ENCODE measurements around the gene ANG.
"Not testable (repeated sequence)": the region's sequence is repeated elsewhere in the genome, so short reads cannot be mapped to it uniquely, and the experiment has no call there.

ANG gene

DNA sequence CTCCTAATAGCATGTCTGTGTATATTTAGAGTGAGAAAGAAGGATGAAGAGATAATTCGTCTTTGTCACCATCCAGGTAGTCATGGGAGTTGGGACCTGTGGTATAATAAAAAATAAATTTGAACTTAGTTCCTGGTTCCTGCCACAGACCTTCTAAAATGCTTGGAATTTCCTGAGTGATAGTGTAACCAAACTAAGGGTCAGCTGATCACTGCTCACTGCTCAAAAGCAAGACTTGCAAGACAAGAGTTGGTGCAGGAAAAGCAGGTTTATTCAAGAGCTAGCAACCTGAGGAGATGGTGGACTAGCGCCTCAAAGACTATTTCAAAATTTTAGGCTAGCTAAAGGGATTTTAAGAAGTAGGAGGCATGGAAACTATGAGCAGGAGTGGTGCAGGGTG, 19.1 kb downstream of the ANG start:
- no peaks in the 10 kb centered on the region for H3K9me3 Mint-ChIP-seq
- no peak overlapping the region for H3K27ac Mint-ChIP-seq
- H3K27me3 Mint-ChIP-seq: no peaks in the 10 kb centered on the region
- H3K4me1 Mint-ChIP-seq: no peaks in the 10 kb centered on the region
- H3K4me3 Mint-ChIP-seq: no peak overlapping the region
- no peaks in the 10 kb centered on the region for H3K36me3 Mint-ChIP-seq

GRCh38 chr14:20711261-20711660, 22.7 kb downstream of the ANG start:
- Mint-ChIP-seq H3K9me3 (no peaks in the 10 kb centered on the region), H3K4me3 (no peak overlapping the region), H3K4me1 (peaks cover 5% of the 10 kb centered on the region), H3K27ac (no peak overlapping the region), H3K36me3 (no peaks in the 10 kb centered on the region), H3K27me3 (no peaks in the 10 kb centered on the region)

DNA sequence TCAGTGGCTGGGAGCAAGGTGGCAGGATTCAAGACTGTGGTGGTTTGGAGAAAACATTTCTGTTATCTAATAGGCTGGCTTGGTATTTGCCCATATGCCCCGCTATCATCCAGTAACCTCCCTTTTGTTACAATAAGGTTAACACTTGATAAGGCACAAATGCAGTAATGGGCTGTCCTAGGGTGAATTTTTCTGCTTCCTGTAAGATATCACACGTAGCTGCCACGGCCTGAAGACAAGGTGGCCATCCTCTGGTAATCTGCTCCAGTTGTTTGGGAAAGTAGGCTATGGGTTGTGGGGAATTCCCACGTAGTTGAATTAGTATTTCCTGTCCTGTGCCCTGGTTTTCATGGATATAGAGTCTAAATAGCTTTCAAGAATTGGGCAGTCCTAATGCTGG, 23.1 kb downstream of the ANG start:
- H3K27ac Mint-ChIP-seq: no peak overlapping the region

GRCh38 chr14:20712904-20713303, 24.3 kb downstream of the ANG start:
- H3K27ac Mint-ChIP-seq: no peak overlapping the region
- H3K4me3 Mint-ChIP-seq: no peak overlapping the region
- no peaks in the 10 kb centered on the region for H3K27me3 Mint-ChIP-seq
- H3K36me3 Mint-ChIP-seq: no peaks in the 10 kb centered on the region
- peaks cover 5% of the 10 kb centered on the region for H3K4me1 Mint-ChIP-seq
- H3K9me3 Mint-ChIP-seq: no peaks in the 10 kb centered on the region

More for the DNA sequence above, 23.1 kb downstream of the ANG start:
- Mint-ChIP-seq H3K4me1 (peaks cover 5% of the 10 kb centered on the region), H3K27me3 (no peaks in the 10 kb centered on the region), H3K4me3 (no peak overlapping the region), H3K9me3 (no peaks in the 10 kb centered on the region), H3K36me3 (no peaks in the 10 kb centered on the region)

DNA sequence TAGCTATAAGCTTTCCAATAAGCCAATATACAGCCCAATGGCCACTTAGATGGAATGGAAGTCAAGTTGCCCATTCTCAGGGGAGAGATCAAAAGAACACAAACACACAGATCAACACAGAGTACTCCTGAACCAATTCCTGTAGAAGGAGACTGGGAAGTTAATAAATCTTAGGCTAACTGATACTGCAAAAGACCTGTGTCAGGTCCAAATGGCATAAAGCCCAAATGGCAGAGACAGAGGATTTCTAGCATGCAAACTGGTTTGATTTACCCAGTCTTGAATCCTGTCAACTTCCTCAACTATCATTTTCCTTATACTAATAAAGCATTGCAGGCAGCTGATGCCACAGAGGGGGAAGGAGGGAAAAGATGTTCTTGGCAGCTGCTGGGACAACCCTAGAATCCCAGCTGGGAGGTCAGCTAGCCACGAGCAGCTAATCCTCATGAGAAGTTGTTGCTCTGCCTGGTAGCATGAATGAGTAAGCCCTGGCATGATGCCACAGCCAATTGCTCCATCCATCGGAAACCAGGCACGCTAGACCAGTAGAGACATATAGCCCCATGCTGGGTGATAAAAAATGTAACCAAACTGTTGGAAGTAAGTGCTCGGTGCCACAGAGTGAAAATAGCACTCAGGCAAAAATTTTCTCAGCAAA, 26.2 kb downstream of the ANG start:
- H3K36me3 Mint-ChIP-seq: no peaks in the 10 kb centered on the region
- H3K27me3 Mint-ChIP-seq: no peaks in the 10 kb centered on the region
- peaks cover 5% of the 10 kb centered on the region for H3K4me1 Mint-ChIP-seq
- H3K27ac Mint-ChIP-seq: no peak overlapping the region
- H3K9me3 Mint-ChIP-seq: no peaks in the 10 kb centered on the region
- no peak overlapping the region for H3K4me3 Mint-ChIP-seq

DNA sequence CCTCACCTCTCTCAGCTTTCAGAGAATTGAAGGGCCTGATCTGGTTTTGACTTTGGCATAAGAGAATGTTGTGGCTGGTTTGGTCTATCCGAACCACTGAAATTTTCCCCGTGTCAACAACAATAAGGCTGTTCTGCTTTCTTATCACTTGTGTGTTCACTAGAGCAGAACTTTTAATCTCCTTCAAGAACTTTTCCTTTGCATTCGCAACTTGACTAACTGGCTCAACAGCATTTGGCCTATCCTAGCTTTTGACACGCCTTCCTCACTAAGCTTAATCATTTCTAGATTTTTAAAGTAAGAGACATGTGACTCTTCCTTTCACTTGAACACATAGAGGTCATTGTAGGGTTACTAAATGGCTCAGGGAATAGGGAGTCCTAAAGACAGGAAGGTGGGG, 31.2 kb downstream of the ANG start:
- no peak overlapping the region for H3K27ac Mint-ChIP-seq
- H3K27me3 Mint-ChIP-seq: peaks cover 19% of the 10 kb centered on the region
- H3K36me3 Mint-ChIP-seq: no peaks in the 10 kb centered on the region
- H3K4me1 Mint-ChIP-seq: peaks cover 8% of the 10 kb centered on the region
- no peak overlapping the region for H3K4me3 Mint-ChIP-seq
- no peaks in the 10 kb centered on the region for H3K9me3 Mint-ChIP-seq

DNA sequence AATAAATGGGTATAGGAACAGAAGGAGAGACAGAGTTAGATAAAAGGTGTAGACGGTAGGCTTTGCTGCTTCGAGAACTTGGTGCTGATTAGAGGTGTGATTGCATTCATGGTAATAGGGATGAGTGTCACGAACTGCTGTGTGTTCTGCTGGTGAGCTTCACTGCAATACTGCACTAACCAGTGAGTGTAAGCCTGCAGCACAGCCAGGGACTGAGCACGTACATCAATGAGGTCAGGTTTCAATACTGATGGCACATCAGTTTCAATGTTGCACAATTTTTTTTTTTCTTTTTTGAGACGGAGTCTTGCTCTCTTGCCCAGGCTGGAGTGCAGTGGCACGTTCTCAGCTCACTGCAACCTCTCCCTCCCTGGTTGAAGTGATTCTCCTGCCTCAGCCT, 32.2 kb downstream of the ANG start:
- H3K9me3 Mint-ChIP-seq: no peaks in the 10 kb centered on the region
- H3K27ac Mint-ChIP-seq: no peak overlapping the region
- peaks cover 23% of the 10 kb centered on the region for H3K27me3 Mint-ChIP-seq
- H3K4me3 Mint-ChIP-seq: no peak overlapping the region
- H3K4me1 Mint-ChIP-seq: peaks cover 4% of the 10 kb centered on the region
- no peaks in the 10 kb centered on the region for H3K36me3 Mint-ChIP-seq

GRCh38 chr14:20722016-20722415, 33.5 kb downstream of the ANG start:
- no peaks in the 10 kb centered on the region for H3K9me3 Mint-ChIP-seq
- H3K4me3 Mint-ChIP-seq: no peak overlapping the region
- H3K4me1 Mint-ChIP-seq: peaks cover 4% of the 10 kb centered on the region
- no peaks in the 10 kb centered on the region for H3K36me3 Mint-ChIP-seq
- H3K27me3 Mint-ChIP-seq: peaks cover 28% of the 10 kb centered on the region
- H3K27ac Mint-ChIP-seq: no peak overlapping the region

DNA sequence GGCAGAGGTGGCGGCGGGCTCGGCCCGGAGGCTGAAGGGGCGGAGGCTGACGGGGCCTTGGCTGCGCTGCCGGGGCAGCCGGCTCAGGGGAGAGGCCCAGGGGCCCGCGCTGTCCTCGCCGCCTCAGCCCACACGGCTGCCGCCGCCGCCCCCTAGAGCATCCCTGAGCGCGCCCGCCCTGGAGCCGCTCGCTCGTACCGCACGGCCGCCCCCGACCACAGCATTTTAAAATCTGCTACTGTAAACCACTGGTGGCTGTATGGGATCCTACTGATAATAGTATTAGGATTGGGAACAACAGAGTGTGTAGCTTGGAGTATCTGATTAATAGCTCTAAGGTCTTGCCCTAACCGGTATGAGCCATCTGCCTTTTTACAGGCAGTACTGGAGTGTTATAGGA, 34.9 kb downstream of the ANG start:
- no peak overlapping the region for H3K27ac Mint-ChIP-seq
- no peaks in the 10 kb centered on the region for H3K9me3 Mint-ChIP-seq
- H3K36me3 Mint-ChIP-seq: no peaks in the 10 kb centered on the region
- no peak overlapping the region for H3K4me3 Mint-ChIP-seq
- H3K27me3 Mint-ChIP-seq: peaks cover 32% of the 10 kb centered on the region
- peaks cover 4% of the 10 kb centered on the region for H3K4me1 Mint-ChIP-seq

DNA sequence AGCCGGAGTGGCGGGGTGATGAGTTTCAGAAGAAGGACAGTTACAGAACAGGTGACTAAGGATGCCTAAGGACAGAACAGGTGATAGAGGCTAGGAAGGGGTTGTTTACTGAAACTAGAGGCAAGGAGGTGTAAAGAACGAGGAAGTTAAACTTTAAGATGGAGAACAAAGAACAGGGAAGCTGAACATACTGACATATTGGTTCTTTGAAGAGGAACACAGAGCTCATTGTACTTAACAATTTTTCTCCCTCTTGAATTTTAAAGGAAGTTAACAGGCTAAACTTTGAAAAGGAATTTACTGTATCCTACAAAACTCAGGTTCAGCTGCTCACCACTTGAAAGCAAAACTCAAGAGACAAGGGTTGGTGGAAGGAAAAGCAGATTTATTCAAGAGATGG, 37.6 kb downstream of the ANG start:
- H3K27me3 Mint-ChIP-seq: peaks cover 30% of the 10 kb centered on the region

DNA sequence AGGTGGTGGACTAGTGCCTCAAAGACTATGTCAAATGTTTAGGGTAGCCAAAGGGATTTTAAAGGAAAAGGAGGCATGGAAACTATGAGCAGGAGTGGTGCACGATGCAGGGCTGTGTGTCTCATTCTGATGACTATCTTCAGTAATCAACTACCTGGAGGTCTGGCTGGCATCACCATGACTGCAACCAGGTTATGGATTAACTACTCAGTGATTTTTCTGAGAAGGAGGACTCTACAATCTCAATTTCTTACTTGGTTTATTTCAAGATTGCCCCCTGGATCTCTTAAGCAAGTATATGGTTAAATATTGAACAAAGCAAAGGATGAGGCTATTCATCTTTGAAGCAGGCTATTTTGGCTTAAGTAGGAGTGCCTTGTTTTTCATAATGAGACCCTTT, 38.0 kb downstream of the ANG start:
- Mint-ChIP-seq H3K27ac (no peak overlapping the region), H3K27me3 (peaks cover 31% of the 10 kb centered on the region), H3K4me3 (no peak overlapping the region), H3K9me3 (no peaks in the 10 kb centered on the region), H3K36me3 (no peaks in the 10 kb centered on the region), H3K4me1 (peaks cover 4% of the 10 kb centered on the region)

More for the DNA sequence above, 37.6 kb downstream of the ANG start:
- H3K4me1 Mint-ChIP-seq, H3K36me3 Mint-ChIP-seq, H3K27ac Mint-ChIP-seq, H3K9me3 Mint-ChIP-seq, H3K4me3 Mint-ChIP-seq: not testable (repeated sequence)

DNA sequence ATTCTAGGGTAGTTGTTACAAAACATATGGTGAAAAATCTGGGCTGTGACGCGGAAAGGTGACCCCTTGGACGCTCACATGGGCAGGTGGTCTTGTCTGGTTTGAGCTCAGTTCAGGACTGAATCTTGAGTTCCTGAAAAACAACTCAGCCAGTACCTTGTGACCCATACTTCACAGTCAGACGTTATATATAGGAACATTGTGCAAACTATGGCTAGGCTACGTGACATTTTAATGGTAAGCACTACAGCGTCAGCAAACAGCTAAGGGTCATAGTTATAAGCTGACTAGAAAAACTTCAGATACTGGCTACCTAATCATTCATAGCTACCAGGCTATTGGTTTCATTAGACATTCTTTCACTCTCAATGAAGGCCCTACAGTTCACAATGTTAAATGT, 42.3 kb downstream of the ANG start:
- no peak overlapping the region for H3K27ac Mint-ChIP-seq
- no peaks in the 10 kb centered on the region for H3K9me3 Mint-ChIP-seq
- H3K36me3 Mint-ChIP-seq: no peaks in the 10 kb centered on the region
- H3K4me1 Mint-ChIP-seq: no peaks in the 10 kb centered on the region
- peaks cover 11% of the 10 kb centered on the region for H3K27me3 Mint-ChIP-seq
- H3K4me3 Mint-ChIP-seq: no peak overlapping the region

DNA sequence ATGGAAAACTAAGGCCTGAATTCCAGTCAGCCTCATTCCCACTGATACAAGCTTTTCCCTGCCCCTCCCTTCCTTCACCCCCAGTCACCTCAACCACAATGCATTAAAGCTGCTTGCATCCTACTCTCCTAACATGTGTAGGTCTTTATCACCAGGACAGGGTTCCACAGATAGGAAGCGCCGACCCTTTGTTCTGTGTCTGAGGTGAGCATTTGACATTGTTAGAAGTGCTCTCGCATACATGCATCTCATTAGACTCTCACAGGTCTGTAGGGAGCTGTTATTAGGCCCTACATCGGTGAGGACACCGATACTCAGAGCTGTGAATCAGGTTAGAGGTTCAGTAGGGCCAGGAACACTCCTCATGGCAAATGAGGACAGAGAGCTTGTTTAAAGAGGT, 43.9 kb downstream of the ANG start:
- Mint-ChIP-seq H3K4me3 (no peak overlapping the region), H3K27ac (no peak overlapping the region), H3K27me3 (peaks cover 6% of the 10 kb centered on the region), H3K4me1 (no peaks in the 10 kb centered on the region), H3K9me3 (no peaks in the 10 kb centered on the region), H3K36me3 (no peaks in the 10 kb centered on the region)

- Mint-ChIP-seq H3K4me1 (no peaks in the 10 kb centered on the region), H3K27ac (no peak overlapping the region), H3K4me3 (no peak overlapping the region), H3K27me3 (peaks cover 2% of the 10 kb centered on the region), H3K36me3 (no peaks in the 10 kb centered on the region), H3K9me3 (no peaks in the 10 kb centered on the region)
Measured at GRCh38 chr14:20732979-20733635, 44.5 kb downstream of the ANG start.

GRCh38 chr14:20733684-20734429, 45.3 kb downstream of the ANG start:
- Mint-ChIP-seq H3K36me3 (no peaks in the 10 kb centered on the region), H3K4me3 (no peak overlapping the region), H3K4me1 (no peaks in the 10 kb centered on the region), H3K27ac (no peak overlapping the region), H3K9me3 (no peaks in the 10 kb centered on the region), H3K27me3 (peaks cover 5% of the 10 kb centered on the region)

DNA sequence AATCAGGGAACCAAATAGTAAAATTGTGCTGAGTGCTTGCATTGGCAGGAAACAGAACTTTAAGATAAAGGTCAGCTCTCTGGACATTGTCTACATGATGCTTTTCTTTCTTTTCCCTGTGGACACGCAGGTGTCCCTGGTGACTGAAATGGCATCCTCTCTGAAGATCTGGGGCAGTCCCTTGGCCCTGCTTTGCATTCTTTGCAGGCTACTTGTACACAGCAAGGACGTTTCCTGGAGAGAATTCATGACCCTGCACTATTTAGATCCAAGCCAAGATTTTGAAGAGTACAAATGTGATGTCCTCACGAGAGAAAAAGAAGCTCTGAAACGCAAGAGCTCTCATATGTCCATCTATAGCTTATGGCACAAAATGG, 45.9 kb downstream of the ANG start:
- peaks cover 5% of the 10 kb centered on the region for H3K27me3 Mint-ChIP-seq
- no peak overlapping the region for H3K27ac Mint-ChIP-seq
- no peaks in the 10 kb centered on the region for H3K9me3 Mint-ChIP-seq
- H3K4me3 Mint-ChIP-seq: no peak overlapping the region
- no peaks in the 10 kb centered on the region for H3K36me3 Mint-ChIP-seq
- H3K4me1 Mint-ChIP-seq: no peaks in the 10 kb centered on the region

Data from activated naive CD4-positive, alpha-beta T cell treated with anti-CD3 and anti-CD28 coated beads, Interleukin-2, amount 50 U/mL, for 24 hours (primary cell).